Measurements from ENCODE around the gene FER.

Gene FER

DNA sequence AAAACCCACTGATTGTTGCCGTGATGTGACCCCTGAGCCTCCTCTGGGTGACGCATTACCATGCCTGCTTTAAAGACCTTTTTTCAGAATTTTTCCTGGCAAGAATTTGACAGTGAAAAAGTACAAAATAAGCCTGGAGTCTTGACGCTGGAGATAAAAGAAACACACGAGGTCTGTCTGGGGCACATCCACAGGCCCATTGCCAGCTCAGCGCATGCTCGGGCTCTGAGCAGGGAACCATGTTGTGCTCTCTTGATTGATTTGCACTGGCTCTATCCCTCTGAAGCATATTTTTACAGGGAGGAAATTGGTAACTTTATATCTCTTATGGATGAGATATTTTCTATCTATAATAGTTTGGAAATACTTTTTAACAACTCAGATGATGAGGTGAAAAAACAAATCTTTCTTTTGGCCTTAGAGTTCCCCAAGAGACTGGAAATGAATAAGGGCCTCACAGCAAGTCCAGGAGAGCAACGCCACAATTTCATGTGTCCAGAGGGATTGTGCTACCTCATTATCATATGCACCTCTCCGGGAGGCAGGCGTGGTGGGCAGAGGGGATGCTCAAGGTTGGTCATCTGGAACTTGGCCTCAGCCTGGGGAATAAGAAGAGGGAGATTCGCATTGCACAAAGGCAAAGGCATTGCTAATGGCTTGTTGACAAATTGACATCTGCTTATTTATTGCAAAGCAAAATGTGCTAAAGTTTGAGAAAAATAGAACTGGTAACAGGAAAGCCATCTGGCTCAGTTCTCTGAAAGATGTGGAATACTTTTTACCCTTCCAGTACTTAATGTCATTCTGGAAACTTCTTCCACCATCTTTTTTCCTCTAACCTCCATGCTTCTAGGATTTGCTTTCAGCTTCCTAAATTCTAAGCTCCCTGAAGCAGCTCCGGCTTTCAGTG lies 478.3 kb downstream of the FER start:
- Histone ChIP-seq H3K4me1 (ENCODE audit: insufficient read depth, low read length) (no peaks in the 10 kb centered on the region), H3K27me3 (ENCODE audit: insufficient read depth, low read length) (no peaks in the 10 kb centered on the region), H3K9me3 (ENCODE audit: low read length) (no peaks in the 10 kb centered on the region), H3K4me3 (ENCODE audit: low read length) (no peak overlapping the region), H2AFZ (ENCODE audit: low read depth, low read length) (no peak overlapping the region), H3K36me3 (ENCODE audit: insufficient read depth, low read length) (no peaks in the 10 kb centered on the region)

DNA sequence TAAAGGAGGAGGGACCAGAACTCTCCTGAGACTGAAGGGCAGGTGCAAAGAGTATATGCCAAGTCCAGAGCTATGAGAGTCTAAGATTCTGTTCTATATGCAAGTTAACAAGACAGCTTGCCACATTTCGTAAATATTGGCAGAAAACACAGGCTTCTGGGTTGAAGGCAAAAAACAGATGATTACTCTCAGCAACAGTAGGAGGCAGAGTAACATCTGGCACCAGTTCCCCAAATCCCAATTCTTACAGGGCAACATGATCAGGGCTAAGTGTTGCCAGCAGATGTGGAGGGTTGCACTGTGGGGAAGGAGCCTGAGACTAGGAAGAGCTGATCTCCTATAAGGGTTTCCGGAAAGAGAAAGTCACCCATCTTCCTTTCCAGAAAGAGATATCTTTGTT lies 482.7 kb downstream of the FER start:
- Histone ChIP-seq H3K4me3 (ENCODE audit: low read length) (no peak overlapping the region), H3K27me3 (ENCODE audit: insufficient read depth, low read length) (no peaks in the 10 kb centered on the region), H3K4me1 (ENCODE audit: insufficient read depth, low read length) (no peaks in the 10 kb centered on the region), H2AFZ (ENCODE audit: low read depth, low read length) (no peak overlapping the region), H3K36me3 (ENCODE audit: insufficient read depth, low read length) (no peaks in the 10 kb centered on the region), H3K9me3 (ENCODE audit: low read length) (no peaks in the 10 kb centered on the region)

DNA sequence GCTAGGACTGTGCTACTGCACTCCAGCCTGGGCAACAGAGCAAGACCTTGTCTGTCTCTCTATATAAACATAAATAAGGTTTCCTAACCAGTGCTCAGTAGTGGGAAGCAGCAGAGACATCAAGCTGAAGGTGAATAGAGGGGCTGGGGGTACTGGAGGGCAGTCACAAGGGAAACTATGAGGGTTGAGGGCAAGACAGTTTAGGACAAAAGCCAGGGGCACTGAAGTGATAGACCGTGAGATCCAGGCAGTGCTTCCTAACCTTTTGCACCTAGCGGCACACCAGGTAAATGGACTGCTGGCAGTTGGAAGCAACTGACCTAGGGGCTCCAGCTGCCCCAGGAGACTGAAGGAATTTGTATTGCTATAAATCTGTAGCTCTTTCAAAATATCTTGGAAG lies 483.6 kb downstream of the FER start:
- Histone ChIP-seq H3K36me3 (ENCODE audit: insufficient read depth, low read length) (no peaks in the 10 kb centered on the region), H3K27me3 (ENCODE audit: insufficient read depth, low read length) (no peaks in the 10 kb centered on the region), H3K4me3 (ENCODE audit: low read length) (no peak overlapping the region), H2AFZ (ENCODE audit: low read depth, low read length) (no peak overlapping the region), H3K4me1 (ENCODE audit: insufficient read depth, low read length) (no peaks in the 10 kb centered on the region), H3K9me3 (ENCODE audit: low read length) (no peaks in the 10 kb centered on the region)

DNA sequence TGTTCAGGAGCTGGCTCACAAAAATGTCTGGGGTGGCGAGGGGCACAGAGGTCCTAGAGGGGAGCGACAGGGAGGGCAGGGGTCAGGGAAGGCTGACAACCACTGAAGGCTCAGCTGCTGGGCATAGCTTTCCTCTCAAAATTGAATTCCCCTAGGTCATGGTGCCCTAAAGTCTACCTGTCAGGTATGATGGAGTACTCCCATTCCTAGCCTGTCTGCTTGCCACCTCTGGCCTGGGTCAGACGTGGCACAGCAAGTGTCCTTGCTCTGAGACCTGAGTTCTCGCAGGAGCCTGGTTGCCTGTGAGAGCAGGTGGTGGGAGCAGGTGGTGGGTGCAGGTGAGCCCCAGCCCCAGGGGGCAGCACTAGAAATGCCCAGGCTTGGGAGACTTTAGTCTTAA lies 486.7 kb downstream of the FER start:
- no peaks in the 10 kb centered on the region for H3K27me3 ChIP-seq (ENCODE audit: insufficient read depth, low read length)
- H3K9me3 ChIP-seq (ENCODE audit: low read length) = peaks cover 3% of the 10 kb centered on the region
- H2AFZ ChIP-seq (ENCODE audit: low read depth, low read length) = no peak overlapping the region
- H3K4me1 ChIP-seq (ENCODE audit: insufficient read depth, low read length) = no peaks in the 10 kb centered on the region
- no peaks in the 10 kb centered on the region for H3K36me3 ChIP-seq (ENCODE audit: insufficient read depth, low read length)
- H3K4me3 ChIP-seq (ENCODE audit: low read length) = no peak overlapping the region

DNA sequence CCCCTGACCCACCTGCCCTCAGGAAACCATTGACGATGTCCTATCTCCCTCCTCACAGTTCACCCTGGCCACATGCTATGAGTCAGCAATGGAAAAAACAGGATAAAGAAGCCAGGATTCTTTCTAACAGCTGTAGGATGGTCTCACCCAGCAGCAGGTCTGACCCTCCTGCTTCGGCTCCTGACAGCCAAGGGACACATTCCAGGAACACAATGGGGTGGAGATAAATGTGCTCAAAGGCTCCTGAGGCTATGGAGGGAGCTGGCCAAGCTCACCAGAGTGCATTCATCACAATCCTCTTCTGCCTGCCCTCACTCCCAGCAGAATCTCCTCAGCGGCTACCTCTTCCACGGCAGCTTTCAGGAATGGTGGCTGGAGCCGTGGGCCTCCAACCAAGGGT lies 491.8 kb downstream of the FER start:
- H3K4me3 ChIP-seq (ENCODE audit: low read length) = no peak overlapping the region
- H2AFZ ChIP-seq (ENCODE audit: low read depth, low read length) = no peak overlapping the region

DNA sequence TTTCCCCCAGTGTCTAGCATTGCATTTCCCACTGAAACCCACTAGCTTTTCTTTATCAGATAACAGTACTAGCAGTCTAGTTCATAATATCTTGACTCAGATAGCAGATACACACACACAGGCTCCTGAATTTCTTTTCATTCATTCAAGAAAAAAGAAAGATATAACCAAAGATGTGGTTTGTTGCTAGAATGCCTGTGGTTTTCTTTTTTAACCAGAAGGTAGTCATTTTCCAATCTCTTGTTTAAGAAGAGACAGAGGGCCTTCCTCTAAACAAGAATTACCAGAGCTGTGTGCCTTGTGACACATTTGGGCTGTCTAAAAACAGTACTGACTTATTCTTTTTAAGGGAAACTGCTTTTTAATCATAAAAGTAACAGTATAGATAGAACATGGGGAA lies 494.8 kb downstream of the FER start:
- H3K4me3 ChIP-seq (ENCODE audit: low read length) = no peak overlapping the region

More for the DNA sequence above, 491.8 kb downstream of the FER start:
- Histone ChIP-seq H3K27me3 (ENCODE audit: insufficient read depth, low read length) (no peaks in the 10 kb centered on the region), H3K9me3 (ENCODE audit: low read length) (peaks cover 3% of the 10 kb centered on the region), H3K4me1 (ENCODE audit: insufficient read depth, low read length) (no peaks in the 10 kb centered on the region), H3K36me3 (ENCODE audit: insufficient read depth, low read length) (no peaks in the 10 kb centered on the region)

DNA sequence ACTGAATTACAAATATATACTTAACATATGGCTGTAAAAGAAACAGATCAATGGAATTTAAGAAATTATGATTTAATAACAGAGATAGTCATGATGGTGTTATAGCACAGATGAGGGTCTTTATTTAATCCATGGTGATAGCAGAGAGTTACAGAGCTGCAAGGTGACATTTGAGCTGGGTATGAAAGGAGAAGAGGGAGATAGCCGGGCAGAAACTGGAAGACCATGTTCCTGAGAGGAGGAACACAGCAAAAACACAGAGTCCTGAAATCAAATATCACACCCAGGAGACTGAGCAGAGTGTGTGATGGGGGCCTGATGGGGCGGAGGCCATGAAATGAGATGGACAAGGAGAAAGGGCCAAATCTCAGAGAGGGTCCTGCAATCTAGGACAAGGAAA lies 498.7 kb downstream of the FER start:
- Histone ChIP-seq H2AFZ (ENCODE audit: low read depth, low read length) (no peak overlapping the region), H3K36me3 (ENCODE audit: insufficient read depth, low read length) (no peaks in the 10 kb centered on the region), H3K4me1 (ENCODE audit: insufficient read depth, low read length) (peaks cover 4% of the 10 kb centered on the region), H3K9me3 (ENCODE audit: low read length) (peaks cover 9% of the 10 kb centered on the region), H3K27me3 (ENCODE audit: insufficient read depth, low read length) (no peaks in the 10 kb centered on the region), H3K4me3 (ENCODE audit: low read length) (no peak overlapping the region)

More for the DNA sequence above, 494.8 kb downstream of the FER start:
- Histone ChIP-seq H3K9me3 (ENCODE audit: low read length) (peaks cover 9% of the 10 kb centered on the region), H2AFZ (ENCODE audit: low read depth, low read length) (no peak overlapping the region), H3K36me3 (ENCODE audit: insufficient read depth, low read length) (no peaks in the 10 kb centered on the region), H3K4me1 (ENCODE audit: insufficient read depth, low read length) (peaks cover under 1% of the 10 kb centered on the region), H3K27me3 (ENCODE audit: insufficient read depth, low read length) (no peaks in the 10 kb centered on the region)
